HepG2 (cell line): ENCODE measurements around the gene SRCAP. TPM values are rescaled to one million over a fixed set of nuclear protein-coding genes. Genes with fewer than 3 reads are reported as not detected.

Source experiments
- ARID2 ChIP-seq: sonication (generic); formaldehyde crosslinking; IDR thresholded peaks from 2 replicates; pipeline ENCODE4 v1.8.1; 2022; ENCODE audit warnings: mild to moderate bottlenecking, missing genetic modification reagents, borderline replicate concordance
- DMAP1 ChIP-seq: IDR thresholded peaks from 2 replicates; pipeline ENCODE4 v1.6.1; 2016
- GTF3A ChIP-seq: sonication (generic); formaldehyde crosslinking; conservative IDR thresholded peaks from 2 replicates; pipeline ENCODE4 v1.4.0; 2020; ENCODE audit warnings: mild to moderate bottlenecking, missing genetic modification reagents
- HMGA1 ChIP-seq: sonication (generic); formaldehyde crosslinking; conservative IDR thresholded peaks from 2 replicates; pipeline ENCODE4 v1.4.0; 2020; ENCODE audit warnings: missing genetic modification reagents
- HOXA5 ChIP-seq: sonication (generic); formaldehyde crosslinking; IDR thresholded peaks from 2 replicates; pipeline ENCODE4 v1.4.0; 2020; ENCODE audit warnings: missing genetic modification reagents
- MXI1 ChIP-seq: IDR thresholded peaks from 3 replicates; pipeline ENCODE4 v1.6.1; 2012; ENCODE audit warnings: low read depth, low read length, inconsistent platforms, borderline replicate concordance
- NFYB ChIP-seq: sonication (generic); formaldehyde crosslinking; IDR thresholded peaks from 2 replicates; pipeline ENCODE4 v1.4.0; 2020; ENCODE audit warnings: missing genetic modification reagents
- RARA ChIP-seq: IDR thresholded peaks from 2 replicates; pipeline ENCODE4 v1.6.1; 2016; ENCODE audit warnings: missing genetic modification reagents, missing compliant biosample characterization
- RFX5 ChIP-seq: IDR thresholded peaks from 2 replicates; pipeline ENCODE4 v1.6.1; 2011; ENCODE audit warnings: low read depth, low read length, improper control_type of control experiment
- ZNF138 ChIP-seq: sonication (generic); formaldehyde crosslinking; IDR thresholded peaks from 2 replicates; pipeline ENCODE4 v1.5.0; 2020; ENCODE audit warnings: mild to moderate bottlenecking, low read depth, missing genetic modification reagents
- ZNF234 ChIP-seq: sonication (generic); formaldehyde crosslinking; conservative IDR thresholded peaks from 2 replicates; pipeline ENCODE4 v1.5.1; 2020; ENCODE audit warnings: mild to moderate bottlenecking, missing genetic modification reagents
- ZNF329 ChIP-seq: sonication (generic); formaldehyde crosslinking; IDR thresholded peaks from 2 replicates; pipeline ENCODE4 v1.9.0; 2021; ENCODE audit warnings: low read depth, mild to moderate bottlenecking, missing genetic modification reagents
- ZNF589 ChIP-seq: sonication (generic); formaldehyde crosslinking; conservative IDR thresholded peaks from 2 replicates; pipeline ENCODE4 v1.8.0; 2022; ENCODE audit warnings: mild to moderate bottlenecking, moderate library complexity, missing genetic modification reagents
- ZNF775 ChIP-seq: sonication (generic); formaldehyde crosslinking; IDR thresholded peaks from 2 replicates; pipeline ENCODE4 v1.4.0; 2020; ENCODE audit warnings: missing genetic modification reagents, mild to moderate bottlenecking, moderate library complexity, borderline replicate concordance
- polyA plus RNA-seq, 8 experiments: library from polyadenylated mRNA; depleted of rRNA in 3 of 8; stranded (reverse) in 7 of 8; unstranded in 1 of 8; fragments of >200 nt; fragmentation: Illumina TruSeq in 4 of 8; extraction: Trizol in 4 of 8; gene quantifications; 2 replicates each; pipeline versions ENCODE4 v1.2.1 to v1.2.3, GENCODE V29; 2011 to 2016; ENCODE audit warnings: low read depth in 4 of 8, missing spikeins in 1 of 8, mixed read lengths in 1 of 8; ENCODE audit not compliant: insufficient read depth in 1 of 8
- total RNA-seq, 5 experiments: library from RNA; depleted of rRNA; stranded (reverse); fragments of >200 nt; fragmentation: Illumina TruSeq; extraction: Trizol; gene quantifications; 2 replicates each; pipeline ENCODE4 v1.2.3, GENCODE V29; 2016; ENCODE audit warnings: low read depth in 1 of 5
- TF ChIP-seq, protein P1 (sequence below): IDR thresholded peaks from 2 replicates; pipeline ENCODE4 v1.6.1; 2012; ENCODE audit warnings: inconsistent platforms
- TF ChIP-seq, protein P2 (sequence below): sonication (generic); formaldehyde crosslinking; IDR thresholded peaks from 2 replicates; pipeline ENCODE4 v1.5.1; 2020; ENCODE audit warnings: mild to moderate bottlenecking, missing genetic modification reagents, moderate library complexity
- TF ChIP-seq, protein P3 (sequence below): sonication (generic); formaldehyde crosslinking; conservative IDR thresholded peaks from 2 replicates; pipeline ENCODE4 v1.4.0; 2020; ENCODE audit warnings: missing genetic modification reagents
- TF ChIP-seq, protein P4 (sequence below): sonication (generic); formaldehyde crosslinking; IDR thresholded peaks from 2 replicates; pipeline ENCODE4 v1.4.0; 2020; ENCODE audit warnings: missing genetic modification reagents, borderline replicate concordance
- TF ChIP-seq, protein P5 (sequence below): IDR thresholded peaks from 2 replicates; pipeline ENCODE4 v1.6.1; 2016; ENCODE audit warnings: missing genetic modification reagents, missing compliant biosample characterization
- TF ChIP-seq, protein P6 (sequence below): sonication (generic); formaldehyde crosslinking; IDR thresholded peaks from 2 replicates; pipeline ENCODE4 v1.5.0; 2020; ENCODE audit warnings: mild to moderate bottlenecking, missing genetic modification reagents, borderline replicate concordance

Gene SRCAP
- total and polyA plus RNA-seq, 2 of the 13 experiments (the other 11 are each of a cell fraction or from before 2014, with no cell fraction given), result 4.9 to 9.0 TPM

DNA sequence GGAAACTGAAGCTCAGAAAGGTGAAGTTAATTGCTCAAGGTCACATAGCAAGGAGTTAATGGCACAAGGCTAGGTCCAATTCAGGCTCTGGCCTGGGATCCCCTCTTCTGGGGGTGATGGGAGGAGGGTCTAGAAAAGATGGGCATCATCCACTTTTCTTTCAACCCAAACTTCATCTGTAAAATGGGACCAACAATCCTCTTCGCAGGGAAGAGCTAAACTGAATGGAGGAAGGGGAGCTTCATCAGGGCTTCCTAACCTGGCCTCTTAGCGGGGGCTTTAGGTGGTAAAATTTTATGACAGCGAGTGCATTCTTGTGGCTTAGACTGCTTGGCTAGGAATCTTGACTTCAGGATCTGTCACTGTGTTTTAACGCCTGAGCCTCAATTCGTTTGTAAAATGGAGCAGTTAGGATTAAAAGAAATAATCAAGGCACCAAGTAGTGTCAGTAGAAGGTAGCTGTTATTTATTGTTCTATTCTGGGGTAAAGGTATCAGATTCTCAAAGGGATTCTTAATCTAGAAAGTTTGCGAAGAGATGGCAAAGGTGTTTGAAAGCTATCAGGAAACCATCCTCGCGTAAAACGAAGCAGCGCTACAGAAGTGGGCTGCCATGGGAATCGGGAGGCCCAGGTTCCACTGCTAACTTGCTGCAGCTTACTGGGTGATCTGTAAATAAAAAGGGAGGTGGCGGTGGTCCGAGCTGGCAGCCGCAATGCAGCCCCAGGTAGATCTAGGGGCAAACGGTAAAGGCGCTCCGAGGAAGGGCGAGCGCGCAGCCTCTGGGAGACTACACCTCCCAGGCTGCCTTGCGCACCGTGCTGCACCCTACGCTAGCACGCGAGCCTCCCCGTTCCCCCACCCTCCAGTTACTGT is 1.5 kb upstream of the SRCAP start (continued):
- TF ChIP-seq NFYB (CRISPR knock-in tag) (no peak), HOXA5 (CRISPR knock-in tag) (no peak), RFX5 (no peak), HMGA1 (CRISPR knock-in tag) (no peak), RARA (no peak), ZNF234 (CRISPR knock-in tag) (no peak), ZNF775 (no peak), ZNF138 (CRISPR knock-in tag) (no peak; the same call in 1 of the 2 replicates), ZNF329 (CRISPR knock-in tag) (no peak), MXI1 (peak; percentile 97; the same call in 1 of the 3 replicates), GTF3A (CRISPR knock-in tag) (0 out of 2 replicates have a peak, but pooled peaks have one; percentile 34), ARID2 (CRISPR knock-in tag) (no peak), ZNF589 (CRISPR knock-in tag) (no peak), DMAP1 (CRISPR knock-in tag) (no peak)
- TF ChIP-seq, protein P1, sequence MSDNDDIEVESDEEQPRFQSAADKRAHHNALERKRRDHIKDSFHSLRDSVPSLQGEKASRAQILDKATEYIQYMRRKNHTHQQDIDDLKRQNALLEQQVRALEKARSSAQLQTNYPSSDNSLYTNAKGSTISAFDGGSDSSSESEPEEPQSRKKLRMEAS, result no peak
- TF ChIP-seq, protein P2, sequence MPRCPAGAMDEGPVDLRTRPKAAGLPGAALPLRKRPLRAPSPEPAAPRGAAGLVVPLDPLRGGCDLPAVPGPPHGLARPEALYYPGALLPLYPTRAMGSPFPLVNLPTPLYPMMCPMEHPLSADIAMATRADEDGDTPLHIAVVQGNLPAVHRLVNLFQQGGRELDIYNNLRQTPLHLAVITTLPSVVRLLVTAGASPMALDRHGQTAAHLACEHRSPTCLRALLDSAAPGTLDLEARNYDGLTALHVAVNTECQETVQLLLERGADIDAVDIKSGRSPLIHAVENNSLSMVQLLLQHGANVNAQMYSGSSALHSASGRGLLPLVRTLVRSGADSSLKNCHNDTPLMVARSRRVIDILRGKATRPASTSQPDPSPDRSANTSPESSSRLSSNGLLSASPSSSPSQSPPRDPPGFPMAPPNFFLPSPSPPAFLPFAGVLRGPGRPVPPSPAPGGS (CRISPR knock-in tag), result no peak; the same call in 1 of the 2 replicates
- TF ChIP-seq, protein P3, sequence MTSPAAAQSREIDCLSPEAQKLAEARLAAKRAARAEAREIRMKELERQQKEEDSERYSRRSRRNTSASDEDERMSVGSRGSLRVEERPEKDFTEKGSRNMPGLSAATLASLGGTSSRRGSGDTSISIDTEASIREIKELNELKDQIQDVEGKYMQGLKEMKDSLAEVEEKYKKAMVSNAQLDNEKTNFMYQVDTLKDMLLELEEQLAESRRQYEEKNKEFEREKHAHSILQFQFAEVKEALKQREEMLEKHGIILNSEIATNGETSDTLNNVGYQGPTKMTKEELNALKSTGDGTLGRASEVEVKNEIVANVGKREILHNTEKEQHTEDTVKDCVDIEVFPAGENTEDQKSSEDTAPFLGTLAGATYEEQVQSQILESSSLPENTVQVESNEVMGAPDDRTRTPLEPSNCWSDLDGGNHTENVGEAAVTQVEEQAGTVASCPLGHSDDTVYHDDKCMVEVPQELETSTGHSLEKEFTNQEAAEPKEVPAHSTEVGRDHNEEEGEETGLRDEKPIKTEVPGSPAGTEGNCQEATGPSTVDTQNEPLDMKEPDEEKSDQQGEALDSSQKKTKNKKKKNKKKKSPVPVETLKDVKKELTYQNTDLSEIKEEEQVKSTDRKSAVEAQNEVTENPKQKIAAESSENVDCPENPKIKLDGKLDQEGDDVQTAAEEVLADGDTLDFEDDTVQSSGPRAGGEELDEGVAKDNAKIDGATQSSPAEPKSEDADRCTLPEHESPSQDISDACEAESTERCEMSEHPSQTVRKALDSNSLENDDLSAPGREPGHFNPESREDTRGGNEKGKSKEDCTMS (CRISPR knock-in tag), result no peak
- TF ChIP-seq, protein P4, sequence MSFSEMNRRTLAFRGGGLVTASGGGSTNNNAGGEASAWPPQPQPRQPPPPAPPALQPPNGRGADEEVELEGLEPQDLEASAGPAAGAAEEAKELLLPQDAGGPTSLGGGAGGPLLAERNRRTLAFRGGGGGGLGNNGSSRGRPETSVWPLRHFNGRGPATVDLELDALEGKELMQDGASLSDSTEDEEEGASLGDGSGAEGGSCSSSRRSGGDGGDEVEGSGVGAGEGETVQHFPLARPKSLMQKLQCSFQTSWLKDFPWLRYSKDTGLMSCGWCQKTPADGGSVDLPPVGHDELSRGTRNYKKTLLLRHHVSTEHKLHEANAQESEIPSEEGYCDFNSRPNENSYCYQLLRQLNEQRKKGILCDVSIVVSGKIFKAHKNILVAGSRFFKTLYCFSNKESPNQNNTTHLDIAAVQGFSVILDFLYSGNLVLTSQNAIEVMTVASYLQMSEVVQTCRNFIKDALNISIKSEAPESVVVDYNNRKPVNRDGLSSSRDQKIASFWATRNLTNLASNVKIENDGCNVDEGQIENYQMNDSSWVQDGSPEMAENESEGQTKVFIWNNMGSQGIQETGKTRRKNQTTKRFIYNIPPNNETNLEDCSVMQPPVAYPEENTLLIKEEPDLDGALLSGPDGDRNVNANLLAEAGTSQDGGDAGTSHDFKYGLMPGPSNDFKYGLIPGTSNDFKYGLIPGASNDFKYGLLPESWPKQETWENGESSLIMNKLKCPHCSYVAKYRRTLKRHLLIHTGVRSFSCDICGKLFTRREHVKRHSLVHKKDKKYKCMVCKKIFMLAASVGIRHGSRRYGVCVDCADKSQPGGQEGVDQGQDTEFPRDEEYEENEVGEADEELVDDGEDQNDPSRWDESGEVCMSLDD, result no peak
- TF ChIP-seq, protein P5, sequence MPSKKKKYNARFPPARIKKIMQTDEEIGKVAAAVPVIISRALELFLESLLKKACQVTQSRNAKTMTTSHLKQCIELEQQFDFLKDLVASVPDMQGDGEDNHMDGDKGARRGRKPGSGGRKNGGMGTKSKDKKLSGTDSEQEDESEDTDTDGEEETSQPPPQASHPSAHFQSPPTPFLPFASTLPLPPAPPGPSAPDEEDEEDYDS (CRISPR knock-in tag), result no peak
- TF ChIP-seq, protein P6, sequence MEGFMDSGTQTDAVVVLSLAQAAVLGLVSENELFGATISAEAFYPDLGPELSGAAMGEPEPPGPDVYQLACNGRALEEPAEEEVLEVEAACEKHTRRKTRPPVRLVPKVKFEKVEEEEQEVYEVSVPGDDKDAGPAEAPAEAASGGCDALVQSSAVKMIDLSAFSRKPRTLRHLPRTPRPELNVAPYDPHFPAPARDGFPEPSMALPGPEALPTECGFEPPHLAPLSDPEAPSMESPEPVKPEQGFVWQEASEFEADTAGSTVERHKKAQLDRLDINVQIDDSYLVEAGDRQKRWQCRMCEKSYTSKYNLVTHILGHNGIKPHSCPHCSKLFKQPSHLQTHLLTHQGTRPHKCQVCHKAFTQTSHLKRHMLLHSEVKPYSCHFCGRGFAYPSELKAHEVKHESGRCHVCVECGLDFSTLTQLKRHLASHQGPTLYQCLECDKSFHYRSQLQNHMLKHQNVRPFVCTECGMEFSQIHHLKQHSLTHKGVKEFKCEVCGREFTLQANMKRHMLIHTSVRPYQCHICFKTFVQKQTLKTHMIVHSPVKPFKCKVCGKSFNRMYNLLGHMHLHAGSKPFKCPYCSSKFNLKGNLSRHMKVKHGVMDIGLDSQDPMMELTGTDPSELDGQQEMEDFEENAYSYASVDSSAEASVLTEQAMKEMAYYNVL (CRISPR knock-in tag), result no peak; the same call in 1 of the 2 replicates
